ENCODE results near the gene SRRM5.

- no peak for TF ChIP-seq CTCF (IDR thresholded peaks at IDR 0.05 in 2 of 3, conservative IDR thresholded peaks at IDR 0.05 in 1 of 3; ENCODE audit: borderline replicate concordance in 1 of 3, insufficient read depth in 1 of 3, low read depth in 2 of 3, low read length in 2 of 3)
- TF ChIP-seq JUND (IDR thresholded peaks at IDR 0.05): no peak
- no peak for TF ChIP-seq EZH2 (IDR thresholded peaks at IDR 0.05)
- no peak for TF ChIP-seq POLR2A (IDR thresholded peaks at IDR 0.05; ENCODE audit: borderline replicate concordance, extremely low read depth, insufficient read depth, insufficient read length)
- no peak for TF ChIP-seq RAD21 (IDR thresholded peaks at IDR 0.05; ENCODE audit: low read depth)
Measured at GRCh38 chr19:43582495-43582894, 29.4 kb upstream of the SRRM5 start.

Measured in HCT116 (cell line).